Fibroblast of pulmonary artery (primary cell): ENCODE results near the gene ZDHHC3.

ENCODE experiments used
- DNase-seq: peaks from one replicate; pipeline ENCODE4 v3.0.0-alpha.2; 2010; ENCODE audit warnings: low read depth
- H3K4me3 ChIP-seq: replicated peaks from 2 replicates; pipeline ENCODE4 v1.5.1; 2011; ENCODE audit warnings: low read depth, mild to moderate bottlenecking, control low read depth, low read length, moderate library complexity
- CTCF ChIP-seq: IDR thresholded peaks from 2 replicates; pipeline ENCODE4 v1.5.1; 2011; ENCODE audit warnings: mild to moderate bottlenecking, control low read depth, low read length, inconsistent platforms; ENCODE audit errors: missing control alignments

ZDHHC3 gene

GRCh38 chr3:44976002-44976815 is at the start of gene ZDHHC3, which contains the start of gene EXOSC7:
Gene ZDHHC3 (minus strand): TSS chr3:44976174. CDS start chr3:44959436, 16,738 bp downstream.
Gene EXOSC7 (plus strand): TSS chr3:44976244. CDS start chr3:44976278, 34 bp downstream.
- DNase-seq = peak; percentile 87
- peak within 1 kb of the TSS; percentile 98 for H3K4me3 ChIP-seq
- TF ChIP-seq CTCF = no peak

- no peak overlapping the region for H3K4me3 ChIP-seq
- no peak for TF ChIP-seq CTCF
- no peak for DNase-seq
Observed at GRCh38 chr3:45024542-45025255, 48.7 kb upstream of the ZDHHC3 start.

GRCh38 chr3:45023675-45024074 is 47.7 kb upstream of the ZDHHC3 start:
- H3K4me3 ChIP-seq = no peak overlapping the region
- TF ChIP-seq CTCF = no peak
- DNase-seq = no peak

GRCh38 chr3:45021524-45022297 is 45.7 kb upstream of the ZDHHC3 start:
- no peak for TF ChIP-seq CTCF
- H3K4me3 ChIP-seq = no peak overlapping the region
- peak; percentile 37 for DNase-seq

- TF ChIP-seq CTCF = no peak
- H3K4me3 ChIP-seq = no peak overlapping the region
- no peak for DNase-seq
Observed at GRCh38 chr3:45020534-45020933, 44.6 kb upstream of the ZDHHC3 start.

GRCh38 chr3:45017821-45018220 is 41.8 kb upstream of the ZDHHC3 start:
- no peak overlapping the region for H3K4me3 ChIP-seq
- no peak for TF ChIP-seq CTCF
- DNase-seq = no peak
